Lung (tissue), 12 donors: Measurements from ENCODE around the gene PIBF1. TPM values are rescaled to one million over a fixed set of nuclear protein-coding genes. Genes with fewer than 3 reads are reported as not detected.

Experiments used
- ATAC-seq: fragments of 200-7000 bp; cut with Tn5 transposase; one replicate; pipeline ENCODE4 v1.9.1; 2020; ENCODE audit warnings: moderate number of reproducible peaks; ENCODE audit not compliant: insufficient read depth, low FRiP score
- DNase-seq, 3 donors: peaks; one replicate each; pipeline ENCODE4 v3.0.0-alpha.2; 2013 to 2017
- H3K27ac ChIP-seq, 2 donors: one replicate each; pipeline ENCODE4 v1.5.1; 2013; ENCODE audit warnings: mild to moderate bottlenecking in 2 of 2, moderate library complexity in 2 of 2, control low read depth in 1 of 2, inconsistent platforms in 1 of 2, low read depth in 1 of 2, low read length in 1 of 2
- H3K27me3 ChIP-seq, 3 donors: one replicate each; pipeline ENCODE4 v1.5.1; 2013; ENCODE audit warnings: low read length in 2 of 3; ENCODE audit not compliant: control insufficient read depth in 3 of 3, insufficient read depth in 3 of 3
- H3K36me3 ChIP-seq, 4 donors: one replicate each; pipeline ENCODE4 v1.5.1; 2013; ENCODE audit warnings: low read length in 4 of 4, mild to moderate bottlenecking in 1 of 4, moderate library complexity in 1 of 4; ENCODE audit not compliant: control insufficient read depth in 4 of 4, insufficient read depth in 4 of 4
- H3K4me1 ChIP-seq, 5 donors: one replicate each; pipeline ENCODE4 v1.5.1; 2013; ENCODE audit warnings: low read length in 5 of 5, mild to moderate bottlenecking in 2 of 5, moderate library complexity in 1 of 5; ENCODE audit not compliant: control insufficient read depth in 5 of 5, insufficient read depth in 5 of 5
- H3K4me3 ChIP-seq: one replicate; pipeline ENCODE4 v1.5.1; 2013; ENCODE audit warnings: mild to moderate bottlenecking, control low read depth, moderate library complexity
- H3K9ac ChIP-seq, 2 donors: one replicate each; pipeline ENCODE4 v1.5.1; 2013; ENCODE audit warnings: low read length in 2 of 2, control low read depth in 1 of 2; ENCODE audit not compliant: insufficient read depth in 1 of 2
- H3K9me3 ChIP-seq, 4 donors: one replicate each; pipeline ENCODE4 v1.5.1; 2013; ENCODE audit warnings: low read length in 3 of 4, mild to moderate bottlenecking in 1 of 4, moderate library complexity in 1 of 4; ENCODE audit not compliant: control insufficient read depth in 4 of 4, insufficient read depth in 3 of 4
- WGBS, 2 donors: extraction: QIAGEN DNeasy Blood & Tissue Kit; methylation state at CpG; one replicate each; pipeline ENCODE4 v1.1.7; 2013; 5-methylcytosine and 5-hydroxymethylcytosine counted together
- polyA plus RNA-seq, 2 donors: library from polyadenylated mRNA; stranded (reverse); fragments of 200-250 nt; gene quantifications; one replicate each; pipeline ENCODE4 v1.2.1, GENCODE V29; 2013
- total RNA-seq, 2 donors: library from RNA; depleted of rRNA in 1 of 2; stranded (reverse); fragments of >200 nt in 1 of 2; gene quantifications; one replicate each; pipeline ENCODE4 v1.2.1, GENCODE V29; 2014 to 2021
- TF ChIP-seq, protein P1 (sequence below): IDR thresholded peaks from 2 replicates; pipeline ENCODE4 v1.5.1; 2012; ENCODE audit warnings: mild to moderate bottlenecking; ENCODE audit errors: control extremely low read depth, extremely low read depth
- donor health status: control.
- donor health status: control.
- donor health status: Bipolar disorder and iron deficiency.
- donor health status: healthy.
- donor health status: DM: yes; HTN: yes; CAD: no.

The PIBF1 gene
- total and polyA plus RNA-seq, 4 donors, result 8.4 to 61.1 (median 25.6) TPM

- H3K4me1 ChIP-seq, result peaks cover 0 to 3% (median 0%) of the 10 kb centered on the region in 5 donors
- 84 to 88% methylated on average over 2 of the region's 2 CpGs for WGBS, 2 donors
- DNase-seq, result no peak
- H3K9ac ChIP-seq, result no peak overlapping the region
- H3K27ac ChIP-seq, result no peak overlapping the region
- H3K9me3 ChIP-seq, result no peaks in the 10 kb centered on the region
- H3K27me3 ChIP-seq, result no peaks in the 10 kb centered on the region
- TF ChIP-seq, protein P1, sequence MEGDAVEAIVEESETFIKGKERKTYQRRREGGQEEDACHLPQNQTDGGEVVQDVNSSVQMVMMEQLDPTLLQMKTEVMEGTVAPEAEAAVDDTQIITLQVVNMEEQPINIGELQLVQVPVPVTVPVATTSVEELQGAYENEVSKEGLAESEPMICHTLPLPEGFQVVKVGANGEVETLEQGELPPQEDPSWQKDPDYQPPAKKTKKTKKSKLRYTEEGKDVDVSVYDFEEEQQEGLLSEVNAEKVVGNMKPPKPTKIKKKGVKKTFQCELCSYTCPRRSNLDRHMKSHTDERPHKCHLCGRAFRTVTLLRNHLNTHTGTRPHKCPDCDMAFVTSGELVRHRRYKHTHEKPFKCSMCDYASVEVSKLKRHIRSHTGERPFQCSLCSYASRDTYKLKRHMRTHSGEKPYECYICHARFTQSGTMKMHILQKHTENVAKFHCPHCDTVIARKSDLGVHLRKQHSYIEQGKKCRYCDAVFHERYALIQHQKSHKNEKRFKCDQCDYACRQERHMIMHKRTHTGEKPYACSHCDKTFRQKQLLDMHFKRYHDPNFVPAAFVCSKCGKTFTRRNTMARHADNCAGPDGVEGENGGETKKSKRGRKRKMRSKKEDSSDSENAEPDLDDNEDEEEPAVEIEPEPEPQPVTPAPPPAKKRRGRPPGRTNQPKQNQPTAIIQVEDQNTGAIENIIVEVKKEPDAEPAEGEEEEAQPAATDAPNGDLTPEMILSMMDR, result no peak
- H3K4me3 ChIP-seq, result no peak overlapping the region
- no peak for ATAC-seq
- peaks cover 0 to 7% (median 2%) of the 10 kb centered on the region in 4 donors for H3K36me3 ChIP-seq
Observed at GRCh38 chr13:72884101-72884500, 102.2 kb downstream of the PIBF1 start.

- peaks cover 0 to 7% (median 2%) of the 10 kb centered on the region in 4 donors for H3K36me3 ChIP-seq
- no peaks in the 10 kb centered on the region for H3K27me3 ChIP-seq
- no peak overlapping the region for H3K27ac ChIP-seq
- no peak overlapping the region for H3K4me3 ChIP-seq
- 71 to 82% methylated on average over 5 of the region's 5 CpGs for WGBS, 2 donors
- H3K9me3 ChIP-seq, result no peaks in the 10 kb centered on the region
- TF ChIP-seq, protein P1, result no peak
- ATAC-seq (no peak), DNase-seq (peak in 2 of 3 donors; percentile 28 to 33)
- H3K4me1 ChIP-seq, result peaks cover 0 to 3% (median 0%) of the 10 kb centered on the region in 5 donors
- no peak overlapping the region for H3K9ac ChIP-seq
Observed at GRCh38 chr13:72886272-72887067, 104.5 kb downstream of the PIBF1 start.

DNA sequence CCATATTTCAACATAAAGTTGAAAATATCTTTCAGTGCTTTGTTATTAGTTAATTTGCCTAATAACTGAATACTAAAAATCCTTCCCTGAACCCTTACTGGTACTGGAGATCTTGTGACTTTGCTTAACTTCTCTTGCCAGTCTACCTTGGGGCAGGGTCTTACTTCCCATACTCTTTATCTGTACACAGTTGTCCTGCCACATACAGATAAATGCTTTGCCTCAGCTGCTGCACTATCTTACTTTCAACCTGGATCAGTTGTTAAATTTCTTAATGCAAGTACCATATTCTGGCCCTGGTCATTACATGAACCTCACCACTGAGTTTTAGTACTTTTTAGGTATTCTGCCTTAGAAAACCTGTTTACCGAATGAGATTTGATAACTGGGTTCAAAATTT, 107.6 kb downstream of the PIBF1 start:
- H3K27me3 ChIP-seq, result no peaks in the 10 kb centered on the region
- no peaks in the 10 kb centered on the region for H3K9me3 ChIP-seq
- DNase-seq (no peak), ATAC-seq (no peak)
- no peak overlapping the region for H3K9ac ChIP-seq
- H3K36me3 ChIP-seq, result no peaks in the 10 kb centered on the region
- H3K27ac ChIP-seq, result no peak overlapping the region
- TF ChIP-seq, protein P1, result no peak
- 98 to 99% methylated on average over 1 of the region's 1 CpG for WGBS, 2 donors
- H3K4me1 ChIP-seq, result no peaks in the 10 kb centered on the region
- no peak overlapping the region for H3K4me3 ChIP-seq
